Measurements from ENCODE around the gene DDX39A.

The DDX39A gene

DNA sequence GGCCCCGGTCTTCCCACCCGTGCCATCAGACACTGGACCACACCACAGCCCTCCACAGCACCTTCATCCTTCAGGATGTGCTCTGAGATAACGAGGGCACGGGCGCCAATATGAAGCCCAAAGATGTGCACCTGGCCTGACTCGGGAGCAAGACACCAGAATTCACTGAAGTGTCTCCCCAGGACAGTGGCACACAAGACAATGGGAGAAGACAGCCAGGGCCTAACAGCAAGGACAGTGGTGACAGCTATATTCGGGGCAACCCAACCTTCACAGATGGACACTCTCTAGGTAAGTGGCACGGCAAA lies 7.2 kb downstream of the DDX39A start:
- Histone ChIP-seq H3K9ac (ENCODE audit: low read length) (no peak overlapping the region), H2AFZ (ENCODE audit: low read depth, low read length, severe bottlenecking) (no peak overlapping the region), H3K9me3 (ENCODE audit: insufficient read depth, low read length) (no peaks in the 10 kb centered on the region), H3K9me2 (replicated peaks; ENCODE audit: insufficient read depth, low read length) (no peaks in the 10 kb centered on the region), H3K36me3 (ENCODE audit: low read length) (peaks cover 10% of the 10 kb centered on the region; the same call in 1 of the 2 replicates), H3K4me3 (ENCODE audit: insufficient read depth, low read length, poor library complexity, severe bottlenecking) (no peak overlapping the region), H4K20me1 (ENCODE audit: low read depth, low read length) (peaks cover 38% of the 10 kb centered on the region), H3K4me2 (ENCODE audit: low read depth, low read length, poor library complexity, severe bottlenecking) (no peak overlapping the region), H3K27me3 (ENCODE audit: low read length) (no peaks in the 10 kb centered on the region), H3K27ac (ENCODE audit: low read depth, low read length) (no peak overlapping the region), H3K79me2 (ENCODE audit: insufficient read depth, low read length) (peaks cover 63% of the 10 kb centered on the region), H3F3A (ENCODE audit: insufficient read depth) (peaks cover 18% of the 10 kb centered on the region)
- TF ChIP-seq, protein P1, sequence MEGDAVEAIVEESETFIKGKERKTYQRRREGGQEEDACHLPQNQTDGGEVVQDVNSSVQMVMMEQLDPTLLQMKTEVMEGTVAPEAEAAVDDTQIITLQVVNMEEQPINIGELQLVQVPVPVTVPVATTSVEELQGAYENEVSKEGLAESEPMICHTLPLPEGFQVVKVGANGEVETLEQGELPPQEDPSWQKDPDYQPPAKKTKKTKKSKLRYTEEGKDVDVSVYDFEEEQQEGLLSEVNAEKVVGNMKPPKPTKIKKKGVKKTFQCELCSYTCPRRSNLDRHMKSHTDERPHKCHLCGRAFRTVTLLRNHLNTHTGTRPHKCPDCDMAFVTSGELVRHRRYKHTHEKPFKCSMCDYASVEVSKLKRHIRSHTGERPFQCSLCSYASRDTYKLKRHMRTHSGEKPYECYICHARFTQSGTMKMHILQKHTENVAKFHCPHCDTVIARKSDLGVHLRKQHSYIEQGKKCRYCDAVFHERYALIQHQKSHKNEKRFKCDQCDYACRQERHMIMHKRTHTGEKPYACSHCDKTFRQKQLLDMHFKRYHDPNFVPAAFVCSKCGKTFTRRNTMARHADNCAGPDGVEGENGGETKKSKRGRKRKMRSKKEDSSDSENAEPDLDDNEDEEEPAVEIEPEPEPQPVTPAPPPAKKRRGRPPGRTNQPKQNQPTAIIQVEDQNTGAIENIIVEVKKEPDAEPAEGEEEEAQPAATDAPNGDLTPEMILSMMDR (IDR thresholded peaks at IDR 0.05; ENCODE audit: insufficient read depth, low read length, poor library complexity, severe bottlenecking): no peak
- TF ChIP-seq EZH2phosphoT487 (conservative IDR thresholded peaks at IDR 0.05; ENCODE audit: low read length): no peak

DNA sequence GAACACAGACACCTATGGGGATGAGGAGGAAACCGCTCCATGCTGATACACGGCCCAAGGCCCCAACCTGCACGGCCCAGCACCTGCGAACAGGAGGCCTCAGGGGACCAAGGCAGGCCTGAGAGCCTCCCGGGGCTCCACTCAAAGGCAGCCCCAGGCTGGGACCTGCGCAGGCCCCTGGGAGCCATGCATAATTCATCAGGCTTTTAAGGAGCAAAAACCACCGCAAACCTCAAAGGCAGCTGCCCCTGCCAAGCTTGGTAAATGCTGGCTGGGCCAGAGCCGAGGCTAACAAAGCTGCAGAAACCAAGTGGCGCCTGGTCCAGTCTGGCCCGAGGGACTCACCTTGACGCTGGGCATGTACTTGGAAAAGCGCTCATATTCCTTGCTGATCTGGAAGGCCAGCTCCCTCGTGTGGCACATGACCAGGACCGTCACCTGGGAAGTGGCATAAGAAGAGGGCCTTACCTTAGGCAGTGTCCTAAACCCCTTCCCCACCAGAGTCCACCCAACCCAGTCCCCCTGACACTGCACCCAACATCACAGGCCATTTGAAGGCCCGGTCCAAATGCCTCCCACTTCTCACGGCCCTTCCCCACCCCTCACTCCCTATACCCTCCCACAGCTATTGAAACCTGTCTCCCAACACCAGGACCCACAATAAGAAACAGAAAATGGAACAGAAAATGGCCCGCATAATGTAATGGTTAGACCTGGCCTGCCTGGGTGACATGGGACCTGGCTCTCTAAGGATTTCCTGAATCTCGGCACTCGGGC lies 7.8 kb downstream of the DDX39A start:
- Histone ChIP-seq H3K4me2 (ENCODE audit: low read depth, low read length, poor library complexity, severe bottlenecking) (no peak overlapping the region), H3K36me3 (ENCODE audit: low read length) (peaks cover 10% of the 10 kb centered on the region; the same call in 1 of the 2 replicates), H3F3A (ENCODE audit: insufficient read depth) (peaks cover 21% of the 10 kb centered on the region), H3K4me3 (ENCODE audit: insufficient read depth, low read length, poor library complexity, severe bottlenecking) (no peak overlapping the region), H4K20me1 (ENCODE audit: low read depth, low read length) (peaks cover 35% of the 10 kb centered on the region), H3K9ac (ENCODE audit: low read length) (no peak overlapping the region), H3K9me3 (ENCODE audit: insufficient read depth, low read length) (no peaks in the 10 kb centered on the region), H3K9me2 (replicated peaks; ENCODE audit: insufficient read depth, low read length) (no peaks in the 10 kb centered on the region), H2AFZ (ENCODE audit: low read depth, low read length, severe bottlenecking) (no peak overlapping the region), H3K79me2 (ENCODE audit: insufficient read depth, low read length) (peaks cover 58% of the 10 kb centered on the region), H3K27me3 (ENCODE audit: low read length) (no peaks in the 10 kb centered on the region), H3K27ac (ENCODE audit: low read depth, low read length) (no peak overlapping the region)
- TF ChIP-seq EZH2phosphoT487 (conservative IDR thresholded peaks at IDR 0.05; ENCODE audit: low read length): no peak
- TF ChIP-seq, protein P1 (IDR thresholded peaks at IDR 0.05; ENCODE audit: insufficient read depth, low read length, poor library complexity, severe bottlenecking): no peak

DNA sequence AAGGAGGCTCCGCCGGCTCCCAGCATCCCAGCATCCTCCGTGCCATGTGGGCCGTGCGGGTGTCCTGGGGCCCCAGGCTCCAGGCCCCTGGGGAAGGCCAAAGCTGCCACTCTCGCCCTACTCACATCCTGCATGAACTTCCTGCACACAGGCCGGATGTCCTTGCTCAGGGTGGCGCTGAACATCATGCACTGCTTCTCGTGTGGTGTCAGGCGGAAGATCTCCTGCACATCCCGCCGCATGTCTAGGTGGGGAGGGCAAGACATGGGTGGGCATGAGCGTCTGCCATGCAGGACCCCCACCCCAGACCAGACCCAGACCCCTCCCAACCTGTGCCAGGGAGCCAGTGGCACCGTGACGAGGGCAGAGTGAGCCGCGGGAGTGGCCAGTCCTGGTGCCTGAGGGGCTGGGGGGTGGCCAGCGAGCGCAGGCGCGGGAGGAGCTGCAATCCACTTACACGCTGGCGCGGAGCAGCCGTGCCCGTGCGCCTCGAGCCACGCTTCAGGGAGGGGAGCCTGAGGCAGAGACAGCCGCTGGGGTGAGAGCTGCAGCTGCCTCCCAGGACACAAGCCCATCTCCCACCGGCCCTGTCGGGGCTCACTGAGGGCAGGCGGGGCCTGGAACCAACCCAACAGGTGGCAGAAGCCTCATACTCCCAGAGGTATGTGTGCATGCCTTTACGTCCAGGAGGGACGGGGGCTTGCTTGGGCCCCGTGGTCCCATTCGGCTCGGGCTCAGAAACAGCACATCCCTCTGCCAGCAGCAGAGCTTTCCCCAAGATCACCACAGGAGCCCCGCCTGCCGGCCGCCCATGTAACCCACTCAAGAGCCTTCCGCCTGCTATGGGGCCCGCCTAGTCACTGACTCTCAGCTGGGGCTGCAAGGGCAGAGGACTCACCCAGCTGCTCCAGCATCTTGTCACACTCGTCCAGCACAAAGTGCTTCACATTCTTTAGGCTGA lies 8.8 kb downstream of the DDX39A start:
- Histone ChIP-seq H3K9me2 (replicated peaks; ENCODE audit: insufficient read depth, low read length) (no peaks in the 10 kb centered on the region), H3K27ac (ENCODE audit: low read depth, low read length) (no peak overlapping the region), H3F3A (ENCODE audit: insufficient read depth) (peaks cover 21% of the 10 kb centered on the region), H3K79me2 (ENCODE audit: insufficient read depth, low read length) (peaks cover 48% of the 10 kb centered on the region), H3K36me3 (ENCODE audit: low read length) (peaks cover 10% of the 10 kb centered on the region; the same call in 1 of the 2 replicates), H3K4me3 (ENCODE audit: insufficient read depth, low read length, poor library complexity, severe bottlenecking) (no peak overlapping the region), H3K9ac (ENCODE audit: low read length) (no peak overlapping the region), H2AFZ (ENCODE audit: low read depth, low read length, severe bottlenecking) (no peak overlapping the region), H3K9me3 (ENCODE audit: insufficient read depth, low read length) (no peaks in the 10 kb centered on the region), H3K27me3 (ENCODE audit: low read length) (no peaks in the 10 kb centered on the region), H3K4me2 (ENCODE audit: low read depth, low read length, poor library complexity, severe bottlenecking) (no peak overlapping the region), H4K20me1 (ENCODE audit: low read depth, low read length) (peaks cover 27% of the 10 kb centered on the region; the same call in 1 of the 2 replicates)
- no peak for TF ChIP-seq EZH2phosphoT487 (conservative IDR thresholded peaks at IDR 0.05; ENCODE audit: low read length)
- TF ChIP-seq, protein P1 (IDR thresholded peaks at IDR 0.05; ENCODE audit: insufficient read depth, low read length, poor library complexity, severe bottlenecking): no peak
